PC-3 (cell line): ENCODE measurements around the gene OTX1. TPM values are rescaled to one million over a fixed set of nuclear protein-coding genes. Genes with fewer than 3 reads are reported as not detected.

Experiments used
- ATAC-seq: fragments of 200-7000 bp; cut with Tn5 transposase; 2 replicates; pipeline ENCODE4 v1.9.1; 2020; ENCODE audit warnings: mild to moderate bottlenecking, moderate library complexity
- BruUV-seq: library from RNA; stranded (reverse); fragments of 400-500 nt; replicated peaks from 2 replicates; lab custom pipeline; 2021; lab: Mats Ljungman, UMichigan
- CTCF ChIA-PET: fragments of 300-600 bp; sonication (Branson Sonifier 250); formaldehyde crosslinking; loops from one replicate; lab custom pipeline; 2022; ENCODE audit warnings: antibody characterized with exemption; lab: Charles Lee
- POLR2A ChIA-PET: fragments of 300-600 bp; sonication (Branson Sonifier 250); formaldehyde crosslinking; loops from one replicate; lab custom pipeline; 2022; ENCODE audit warnings: antibody characterized with exemption; ENCODE audit not compliant: unreplicated experiment; lab: Charles Lee
- DNase-seq: peaks from one replicate; pipeline ENCODE4 v3.0.0-alpha.2; 2015
- H2AFZ ChIP-seq: fragments of 300-600 bp; sonication (generic); 2 replicates; pipeline ENCODE4 v1.6.0; 2016; ENCODE audit warnings: antibody characterized with exemption, low read length
- H3F3A ChIP-seq: fragments of 300-600 bp; sonication (generic); one replicate; pipeline ENCODE4 v1.6.0; 2017; ENCODE audit warnings: antibody characterized with exemption, low read length, control low read depth, mild to moderate bottlenecking; ENCODE audit not compliant: unreplicated experiment
- H3K27ac ChIP-seq: fragments of 300-600 bp; sonication (generic); 2 replicates; pipeline ENCODE4 v1.5.1; 2016; ENCODE audit warnings: mild to moderate bottlenecking, low read length
- H3K27me3 ChIP-seq: fragments of 300-600 bp; sonication (generic); 2 replicates; pipeline ENCODE4 v1.6.1; 2016; ENCODE audit warnings: low read length, mixed read lengths
- H3K36me3 ChIP-seq: fragments of 300-600 bp; sonication (generic); 2 replicates; pipeline ENCODE4 v1.6.1; 2016; ENCODE audit warnings: low read depth, mixed run types, low read length, mixed read lengths
- H3K4me1 ChIP-seq: fragments of 300-600 bp; sonication (generic); 2 replicates; pipeline ENCODE4 v1.5.1; 2016; ENCODE audit warnings: low read length; ENCODE audit not compliant: insufficient read depth
- H3K4me2 ChIP-seq: fragments of 300-600 bp; sonication (generic); 2 replicates; pipeline ENCODE4 v1.6.0; 2016; ENCODE audit warnings: low read length
- H3K4me3 ChIP-seq: fragments of 300-600 bp; sonication (generic); 2 replicates; pipeline ENCODE4 v1.5.1; 2016; ENCODE audit warnings: mild to moderate bottlenecking, low read length, mixed read lengths
- H3K79me2 ChIP-seq: fragments of 300-600 bp; sonication (generic); 2 replicates; pipeline ENCODE4 v1.6.1; 2017; ENCODE audit warnings: low read length, mixed read lengths
- H3K9ac ChIP-seq: fragments of 300-600 bp; sonication (generic); 2 replicates; pipeline ENCODE4 v1.6.0; 2016; ENCODE audit warnings: mild to moderate bottlenecking, low read length
- H3K9me2 ChIP-seq: fragments of 300-600 bp; sonication (generic); replicated peaks from 2 replicates; pipeline ENCODE4 v1.6.1; 2016; ENCODE audit warnings: mixed run types, low read length, mixed read lengths
- H3K9me3 ChIP-seq: fragments of 300-600 bp; sonication (generic); 2 replicates; pipeline ENCODE4 v1.6.1; 2016; ENCODE audit warnings: low read length, mixed read lengths
- H4K20me1 ChIP-seq: fragments of 300-600 bp; sonication (generic); 2 replicates; pipeline ENCODE4 v1.6.1; 2016; ENCODE audit warnings: low read length, mixed read lengths
- EZH2 ChIP-seq: fragments of 300-600 bp; sonication (generic); IDR thresholded peaks from one replicate; pipeline ENCODE4 v1.6.1; 2017; ENCODE audit warnings: antibody characterized with exemption, mild to moderate bottlenecking, low read length; ENCODE audit not compliant: unreplicated experiment
- EZH2phosphoT487 ChIP-seq: fragments of 300-600 bp; sonication (generic); IDR thresholded peaks from 2 replicates; pipeline ENCODE4 v1.6.1; 2018; ENCODE audit warnings: mild to moderate bottlenecking, antibody characterized with exemption, low read length, borderline replicate concordance
- intact Hi-C: fragments of 100-400 bp; cut with micrococcal nuclease; formaldehyde crosslinking; loops from 2 replicates; pipeline ENCODE4 v1.9.0; 2023
- total RNA-seq: library from RNA; depleted of rRNA; stranded (reverse); fragments of >200 nt; gene quantifications from 2 replicates; pipeline ENCODE4 v1.2.3, GENCODE V29; 2014
- TF ChIP-seq, protein P1 (sequence below): fragments of 300-600 bp; sonication (generic); conservative IDR thresholded peaks from 2 replicates; pipeline ENCODE4 v1.5.1; 2017; ENCODE audit warnings: antibody characterized with exemption, low read depth, mild to moderate bottlenecking, low read length

Gene OTX1
- total RNA-seq, 1 experiment from 2014 or later, result 2.3 TPM

DNA sequence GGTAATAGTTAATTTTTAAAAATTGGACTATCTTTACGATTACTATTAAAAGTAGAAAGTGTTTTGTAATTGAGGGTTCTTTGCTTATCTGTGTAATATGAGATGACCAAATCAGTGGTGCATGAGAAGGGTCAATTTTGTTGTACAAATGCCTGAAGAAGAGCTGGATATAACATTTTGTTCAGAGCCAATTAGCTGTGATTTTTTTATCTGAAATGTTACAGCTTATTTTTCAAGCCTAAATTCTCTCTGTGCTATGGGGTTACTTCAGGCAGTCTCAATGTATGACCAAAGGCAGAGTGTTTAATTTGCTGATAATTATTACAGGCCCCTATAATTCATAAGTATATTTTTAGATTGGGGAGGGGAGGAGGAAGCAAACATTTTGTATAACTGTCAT, 41.8 kb downstream of the OTX1 start:
- no peak overlapping the region for H3K4me3 ChIP-seq
- H3K4me1 ChIP-seq, result no peaks in the 10 kb centered on the region
- no peak overlapping the region for H3K27ac ChIP-seq
- BruUV-seq, result no TSS peak
- POLR2A ChIA-PET, result no interaction called here
- no peaks in the 10 kb centered on the region for H3K9me2 ChIP-seq
- CTCF ChIA-PET, result no interaction called here
- H4K20me1 ChIP-seq, result no peaks in the 10 kb centered on the region
- intact Hi-C loops, result no loop called here
- ATAC-seq (no peak), DNase-seq (no peak)
- TF ChIP-seq, protein P1, sequence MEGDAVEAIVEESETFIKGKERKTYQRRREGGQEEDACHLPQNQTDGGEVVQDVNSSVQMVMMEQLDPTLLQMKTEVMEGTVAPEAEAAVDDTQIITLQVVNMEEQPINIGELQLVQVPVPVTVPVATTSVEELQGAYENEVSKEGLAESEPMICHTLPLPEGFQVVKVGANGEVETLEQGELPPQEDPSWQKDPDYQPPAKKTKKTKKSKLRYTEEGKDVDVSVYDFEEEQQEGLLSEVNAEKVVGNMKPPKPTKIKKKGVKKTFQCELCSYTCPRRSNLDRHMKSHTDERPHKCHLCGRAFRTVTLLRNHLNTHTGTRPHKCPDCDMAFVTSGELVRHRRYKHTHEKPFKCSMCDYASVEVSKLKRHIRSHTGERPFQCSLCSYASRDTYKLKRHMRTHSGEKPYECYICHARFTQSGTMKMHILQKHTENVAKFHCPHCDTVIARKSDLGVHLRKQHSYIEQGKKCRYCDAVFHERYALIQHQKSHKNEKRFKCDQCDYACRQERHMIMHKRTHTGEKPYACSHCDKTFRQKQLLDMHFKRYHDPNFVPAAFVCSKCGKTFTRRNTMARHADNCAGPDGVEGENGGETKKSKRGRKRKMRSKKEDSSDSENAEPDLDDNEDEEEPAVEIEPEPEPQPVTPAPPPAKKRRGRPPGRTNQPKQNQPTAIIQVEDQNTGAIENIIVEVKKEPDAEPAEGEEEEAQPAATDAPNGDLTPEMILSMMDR, result no peak
- TF ChIP-seq EZH2, result no peak
- TF ChIP-seq EZH2phosphoT487, result no peak
- H3K9me3 ChIP-seq, result no peaks in the 10 kb centered on the region
- no peaks in the 10 kb centered on the region for H3K79me2 ChIP-seq
- no peaks in the 10 kb centered on the region for H3K36me3 ChIP-seq
- H3K27me3 ChIP-seq, result no peaks in the 10 kb centered on the region
- H3F3A ChIP-seq, result no peaks in the 10 kb centered on the region
- H2AFZ ChIP-seq, result no peak overlapping the region
- H3K4me2 ChIP-seq, result no peak overlapping the region
- no peak overlapping the region for H3K9ac ChIP-seq

DNA sequence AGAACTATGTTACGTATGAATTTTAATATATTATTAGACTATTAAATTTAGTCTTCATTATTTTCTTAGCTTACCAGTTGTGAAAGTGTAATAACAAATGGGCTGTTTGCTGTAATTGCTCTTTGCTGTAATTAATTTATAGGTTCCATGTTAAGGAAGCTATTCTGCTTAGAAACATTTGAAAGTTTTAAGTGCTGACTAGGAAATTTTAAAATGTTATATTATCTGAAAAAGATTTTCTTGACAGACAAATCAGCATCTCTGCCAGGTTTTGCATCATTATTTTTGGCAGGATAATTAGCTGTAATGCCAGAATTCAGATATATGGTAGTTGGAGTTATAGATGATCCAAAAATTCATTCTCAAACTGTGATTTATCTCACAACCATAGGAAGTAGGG, 42.2 kb downstream of the OTX1 start:
- Histone ChIP-seq H2AFZ (no peak overlapping the region), H3K79me2 (no peaks in the 10 kb centered on the region), H4K20me1 (no peaks in the 10 kb centered on the region), H3K4me2 (no peak overlapping the region), H3K36me3 (no peaks in the 10 kb centered on the region), H3K27ac (no peak overlapping the region), H3K9me2 (no peaks in the 10 kb centered on the region), H3K4me1 (no peaks in the 10 kb centered on the region), H3F3A (no peaks in the 10 kb centered on the region), H3K27me3 (no peaks in the 10 kb centered on the region), H3K9me3 (no peaks in the 10 kb centered on the region), H3K4me3 (no peak overlapping the region), H3K9ac (no peak overlapping the region)
- no peak for TF ChIP-seq EZH2
- TF ChIP-seq, protein P1, result no peak
- no peak for TF ChIP-seq EZH2phosphoT487
- DNase-seq (no peak), ATAC-seq (no peak)
- ChIA-PET POLR2A (no interaction called here), CTCF (no interaction called here)
- BruUV-seq, result no TSS peak
- intact Hi-C loops, result no loop called here

DNA sequence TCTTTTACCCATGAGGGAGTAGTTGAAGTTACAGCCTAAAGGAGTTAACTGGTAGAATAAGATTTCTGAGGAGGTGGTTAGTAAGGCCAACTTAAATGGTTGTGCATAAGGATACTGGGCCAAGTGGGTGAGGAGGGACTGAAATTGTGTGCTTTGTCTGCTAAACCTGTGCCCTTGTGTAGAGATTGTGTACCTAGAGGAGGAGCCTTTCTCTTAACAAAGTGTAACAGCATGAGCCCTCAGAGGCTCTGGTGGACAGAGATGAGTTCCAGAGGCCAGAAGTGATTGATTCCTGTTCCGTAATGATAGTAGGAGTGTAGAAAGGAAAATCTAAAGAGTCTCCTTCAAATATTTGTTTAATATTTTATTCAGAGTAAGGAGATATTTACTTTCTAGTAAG, 42.9 kb downstream of the OTX1 start:
- ATAC-seq, result no peak
- H3K79me2 ChIP-seq, result no peaks in the 10 kb centered on the region
- H3K9ac ChIP-seq, result no peak overlapping the region
- no peak for DNase-seq
- H3K9me2 ChIP-seq, result no peaks in the 10 kb centered on the region
- H3K27me3 ChIP-seq, result no peaks in the 10 kb centered on the region
- H3K4me1 ChIP-seq, result no peaks in the 10 kb centered on the region
- H2AFZ ChIP-seq, result no peak overlapping the region
- intact Hi-C loops, result no loop called here
- CTCF ChIA-PET, result no interaction called here
- TF ChIP-seq, protein P1, result no peak
- no peak for TF ChIP-seq EZH2
- no peak for TF ChIP-seq EZH2phosphoT487
- H3K27ac ChIP-seq, result no peak overlapping the region
- BruUV-seq, result no TSS peak
- no peak overlapping the region for H3K4me2 ChIP-seq
- H3K36me3 ChIP-seq, result no peaks in the 10 kb centered on the region
- no peaks in the 10 kb centered on the region for H3K9me3 ChIP-seq
- POLR2A ChIA-PET, result no interaction called here
- no peaks in the 10 kb centered on the region for H3F3A ChIP-seq
- no peaks in the 10 kb centered on the region for H4K20me1 ChIP-seq
- H3K4me3 ChIP-seq, result no peak overlapping the region
